ENCODE results near the gene SLC15A2. TPM values are rescaled to one million over a fixed set of nuclear protein-coding genes. Genes with fewer than 3 reads are reported as not detected.

The SLC15A2 gene
- 1 to 10 TPM; 1.3 to 3.7 (median 2.1) TPM for total RNA-seq

GRCh38 chr3:121894301-121894990, at the start of gene SLC15A2:
Gene SLC15A2 (plus strand): TSS chr3:121894401. CDS start chr3:121894477, 76 bp downstream.
- TF ChIP-seq, protein P1, sequence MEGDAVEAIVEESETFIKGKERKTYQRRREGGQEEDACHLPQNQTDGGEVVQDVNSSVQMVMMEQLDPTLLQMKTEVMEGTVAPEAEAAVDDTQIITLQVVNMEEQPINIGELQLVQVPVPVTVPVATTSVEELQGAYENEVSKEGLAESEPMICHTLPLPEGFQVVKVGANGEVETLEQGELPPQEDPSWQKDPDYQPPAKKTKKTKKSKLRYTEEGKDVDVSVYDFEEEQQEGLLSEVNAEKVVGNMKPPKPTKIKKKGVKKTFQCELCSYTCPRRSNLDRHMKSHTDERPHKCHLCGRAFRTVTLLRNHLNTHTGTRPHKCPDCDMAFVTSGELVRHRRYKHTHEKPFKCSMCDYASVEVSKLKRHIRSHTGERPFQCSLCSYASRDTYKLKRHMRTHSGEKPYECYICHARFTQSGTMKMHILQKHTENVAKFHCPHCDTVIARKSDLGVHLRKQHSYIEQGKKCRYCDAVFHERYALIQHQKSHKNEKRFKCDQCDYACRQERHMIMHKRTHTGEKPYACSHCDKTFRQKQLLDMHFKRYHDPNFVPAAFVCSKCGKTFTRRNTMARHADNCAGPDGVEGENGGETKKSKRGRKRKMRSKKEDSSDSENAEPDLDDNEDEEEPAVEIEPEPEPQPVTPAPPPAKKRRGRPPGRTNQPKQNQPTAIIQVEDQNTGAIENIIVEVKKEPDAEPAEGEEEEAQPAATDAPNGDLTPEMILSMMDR (IDR thresholded peaks at IDR 0.05; ENCODE audit: low read depth), result no peak

GRCh38 chr3:121844892-121845291, 49.3 kb upstream of the SLC15A2 start:
- TF ChIP-seq, protein P1 (IDR thresholded peaks at IDR 0.05; ENCODE audit: low read depth), result no peak

- TF ChIP-seq, protein P1 (IDR thresholded peaks at IDR 0.05; ENCODE audit: low read depth), result no peak
These were observed 41.9 kb upstream of the SLC15A2 start for GRCh38 chr3:121852256-121852655.

DNA sequence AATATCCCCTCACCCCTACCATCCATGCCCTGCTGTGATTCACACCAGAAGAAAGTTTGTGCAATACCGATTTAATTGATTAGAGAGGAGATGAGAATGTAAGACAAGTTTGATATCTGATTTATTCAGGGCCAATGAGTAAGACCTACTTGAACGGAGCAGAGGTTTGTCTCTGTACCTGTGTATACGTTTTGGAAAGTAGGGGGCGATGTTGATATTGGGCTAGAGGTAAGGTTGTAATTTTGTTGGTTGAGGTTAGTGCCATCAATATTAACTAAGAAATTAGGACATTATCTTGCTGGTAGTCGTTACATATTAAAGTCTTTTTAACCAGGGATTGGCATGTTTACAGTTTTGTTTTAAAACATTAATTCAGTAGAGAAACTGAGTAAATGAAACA, 38.6 kb upstream of the SLC15A2 start:
- TF ChIP-seq, protein P1 (IDR thresholded peaks at IDR 0.05; ENCODE audit: low read depth), result no peak

GRCh38 chr3:121863801-121864200, 30.4 kb upstream of the SLC15A2 start:
- TF ChIP-seq, protein P1 (IDR thresholded peaks at IDR 0.05; ENCODE audit: low read depth), result no peak

DNA sequence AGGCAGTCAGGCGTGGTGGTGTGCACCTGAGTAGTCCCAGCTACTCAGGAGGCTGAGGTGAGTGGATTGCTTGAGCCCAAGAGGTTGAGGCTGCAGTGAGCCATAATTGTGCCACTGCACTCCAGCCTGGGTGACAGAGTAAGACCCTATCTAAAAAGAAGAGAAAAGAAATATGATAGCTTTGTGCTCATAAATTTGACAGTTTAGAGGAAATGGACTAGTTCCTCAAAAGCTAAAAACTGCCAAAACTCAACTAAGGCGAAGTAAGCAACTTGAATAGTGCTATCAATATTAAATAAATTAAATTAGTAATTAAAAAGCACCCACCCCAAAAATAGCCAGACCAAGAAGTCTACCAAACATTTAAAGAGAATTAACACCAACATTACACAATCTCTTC, 24.5 kb upstream of the SLC15A2 start:
- TF ChIP-seq, protein P1 (IDR thresholded peaks at IDR 0.05; ENCODE audit: low read depth), result no peak

- TF ChIP-seq, protein P1 (IDR thresholded peaks at IDR 0.05; ENCODE audit: low read depth), result no peak
These were observed 23.5 kb upstream of the SLC15A2 start for GRCh38 chr3:121870717-121871116.

All from subcutaneous adipose tissue (tissue), 4 donors.